Heart left ventricle (tissue), 13 donors: ENCODE measurements around the gene SLC2A10.

ENCODE experiments used
- CTCF ChIP-seq, 12 donors: fragments of 200-600 bp; sonication (generic) in 4 of 12; IDR thresholded peaks; one replicate each; pipeline versions ENCODE4 v1.5.0 to v1.8.0; 2018 to 2022; ENCODE audit warnings: antibody characterized with exemption in 12 of 12, mild to moderate bottlenecking in 5 of 12
- POLR2A ChIP-seq, 2 donors: fragments of 450-650 bp; IDR thresholded peaks; one replicate each; pipeline ENCODE4 v1.6.1; 2017; ENCODE audit warnings: antibody characterized with exemption in 2 of 2, mild to moderate bottlenecking in 2 of 2, moderate library complexity in 2 of 2
- donor health status: ischemic (EF 13 %, LVEDD 7.1; RV severe dilation, severe dysfunction).
- donor health status: DM: no; HTN: yes; CAD: no.
- donor health status: DM: no; HTN: no; CAD: no.
- donor health status: ischemic (EF 25% LVEDD 6.9; RV normal size, moderate dysfunction).
- donor health status: ischemic (EF 25% LVEDD 5.7; RV mildly dilated, moderate dysfunction).
- donor health status: ischemic (EF 35%, LVEDD 5.7; RV mildly dilated, moderate dysfunction).
- donor health status: nonischemic (EF 11% LVEDD 7.7; RV severe dilation, severe dysfunction).
- donor health status: DM: yes; HTN: yes; CAD: no.
- donor health status: PGD.
- donor health status: ischemic (EF 29% LVEDD 5.4; RV normal size, mild dysfunction).
- donor health status: nonischemic (EF 23%, LVEDD 6.1; RV moderate dilation, normal function).

- TF ChIP-seq CTCF (IDR thresholded peaks at IDR 0.05), result no peak
- TF ChIP-seq POLR2A (IDR thresholded peaks at IDR 0.05), result no peak
Observed at GRCh38 chr20:46779831-46780230, 70.4 kb downstream of the SLC2A10 start.
